ENCODE measurements around the gene FAM241B. TPM values are rescaled to one million over a fixed set of nuclear protein-coding genes. Genes with fewer than 3 reads are reported as not detected.

The FAM241B gene
- total RNA-seq, 1 experiment from 2014 or later = 24.4 TPM

GRCh38 chr10:69653561-69653960 is 23.5 kb downstream of the FAM241B start (continued):
- TF ChIP-seq E2F5 (CRISPR knock-in tag; IDR thresholded peaks at IDR 0.05) (no peak), FOXK1 (CRISPR knock-in tag; IDR thresholded peaks at IDR 0.05) (no peak), E2F1 (CRISPR knock-in tag; IDR thresholded peaks at IDR 0.05) (no peak), ZNF317 (CRISPR knock-in tag; IDR thresholded peaks at IDR 0.05; ENCODE audit: borderline replicate concordance, low read depth) (no peak)

GRCh38 chr10:69655124-69655867 is 25.2 kb downstream of the FAM241B start:
- TF ChIP-seq IRF1 (CRISPR knock-in tag; IDR thresholded peaks at IDR 0.05) = no peak
- no peak for TF ChIP-seq CTCF (IDR thresholded peaks at IDR 0.05)
- no peak for TF ChIP-seq GABPB1 (CRISPR knock-in tag; IDR thresholded peaks at IDR 0.05)
- no peak for TF ChIP-seq FOXP1 (CRISPR knock-in tag; IDR thresholded peaks at IDR 0.05; ENCODE audit: borderline replicate concordance)
- no peak overlapping the region for H3K27ac Mint-ChIP-seq
- DNase-seq (ENCODE audit: low spot score) = no peak
- H3K27me3 Mint-ChIP-seq (ENCODE audit: low read depth) = peaks cover 3% of the 10 kb centered on the region
- ATAC-seq = peak; percentile 13
- H3K9me3 Mint-ChIP-seq = no peaks in the 10 kb centered on the region
- peaks cover 40% of the 10 kb centered on the region for H3K4me1 Mint-ChIP-seq
- H3K4me3 Mint-ChIP-seq = no peak overlapping the region
- H3K36me3 Mint-ChIP-seq = no peaks in the 10 kb centered on the region
- ChIA-PET POLR2A (no interaction called here), CTCF (interaction anchor here (0.7 to 17.6 kb wide), 9 partner anchors 5 to 146 kb away, joined by 3 to 256 read pairs (median 9); no protein-coding TSS in a partner anchor)

- ChIA-PET CTCF (interaction anchor here (0.7 to 17.6 kb wide), 12 partner anchors 4 to 206 kb away, joined by 3 to 256 read pairs (median 4); no protein-coding TSS in a partner anchor), POLR2A (no interaction called here)
- Mint-ChIP-seq H3K4me3 (no peak overlapping the region), H3K27ac (no peak overlapping the region), H3K4me1 (peaks cover 39% of the 10 kb centered on the region), H3K9me3 (no peaks in the 10 kb centered on the region), H3K27me3 (ENCODE audit: low read depth) (peaks cover 5% of the 10 kb centered on the region), H3K36me3 (no peaks in the 10 kb centered on the region)
- DNase-seq (ENCODE audit: low spot score) (no peak), ATAC-seq (peak; percentile 47)
- TF ChIP-seq RELA (CRISPR knock-in tag; IDR thresholded peaks at IDR 0.05; ENCODE audit: borderline replicate concordance) = no peak
- TF ChIP-seq CREB1 (CRISPR knock-in tag; IDR thresholded peaks at IDR 0.05) = no peak
- TF ChIP-seq GABPB1 (CRISPR knock-in tag; IDR thresholded peaks at IDR 0.05) = no peak
- TF ChIP-seq PREB (CRISPR knock-in tag; IDR thresholded peaks at IDR 0.05; ENCODE audit: borderline replicate concordance) = no peak
- TF ChIP-seq ESRRA (CRISPR knock-in tag; IDR thresholded peaks at IDR 0.05; ENCODE audit: borderline replicate concordance) = no peak
- TF ChIP-seq HMGXB4 (CRISPR knock-in tag; IDR thresholded peaks at IDR 0.05) = no peak
- no peak for TF ChIP-seq FOXJ3 (CRISPR knock-in tag; IDR thresholded peaks at IDR 0.05; ENCODE audit: borderline replicate concordance)
- no peak for TF ChIP-seq KAT7 (CRISPR knock-in tag; IDR thresholded peaks at IDR 0.05; ENCODE audit: borderline replicate concordance)
- no peak for TF ChIP-seq CDX4 (CRISPR knock-in tag; IDR thresholded peaks at IDR 0.05; ENCODE audit: borderline replicate concordance)
- TF ChIP-seq ZNF512 (CRISPR knock-in tag; IDR thresholded peaks at IDR 0.05; ENCODE audit: borderline replicate concordance) = no peak
- TF ChIP-seq CTCF (IDR thresholded peaks at IDR 0.05) = no peak
Observed at GRCh38 chr10:69655868-69656555, 26.0 kb downstream of the FAM241B start.

All from WTC11 (cell line).